ENCODE results near the gene NCS1.
"Not testable (repeated sequence)": the region's sequence is repeated elsewhere in the genome, so short reads cannot be mapped to it uniquely, and the experiment has no call there.

The NCS1 gene

GRCh38 chr9:130265431-130266235 lies 93.4 kb downstream of the NCS1 start, which contains the start of gene HMCN2:
TSS of gene HMCN2 (plus strand) at chr9:130265760. CDS start at chr9:130265879, 119 bp downstream.
- DNase-seq: no peak

DNA sequence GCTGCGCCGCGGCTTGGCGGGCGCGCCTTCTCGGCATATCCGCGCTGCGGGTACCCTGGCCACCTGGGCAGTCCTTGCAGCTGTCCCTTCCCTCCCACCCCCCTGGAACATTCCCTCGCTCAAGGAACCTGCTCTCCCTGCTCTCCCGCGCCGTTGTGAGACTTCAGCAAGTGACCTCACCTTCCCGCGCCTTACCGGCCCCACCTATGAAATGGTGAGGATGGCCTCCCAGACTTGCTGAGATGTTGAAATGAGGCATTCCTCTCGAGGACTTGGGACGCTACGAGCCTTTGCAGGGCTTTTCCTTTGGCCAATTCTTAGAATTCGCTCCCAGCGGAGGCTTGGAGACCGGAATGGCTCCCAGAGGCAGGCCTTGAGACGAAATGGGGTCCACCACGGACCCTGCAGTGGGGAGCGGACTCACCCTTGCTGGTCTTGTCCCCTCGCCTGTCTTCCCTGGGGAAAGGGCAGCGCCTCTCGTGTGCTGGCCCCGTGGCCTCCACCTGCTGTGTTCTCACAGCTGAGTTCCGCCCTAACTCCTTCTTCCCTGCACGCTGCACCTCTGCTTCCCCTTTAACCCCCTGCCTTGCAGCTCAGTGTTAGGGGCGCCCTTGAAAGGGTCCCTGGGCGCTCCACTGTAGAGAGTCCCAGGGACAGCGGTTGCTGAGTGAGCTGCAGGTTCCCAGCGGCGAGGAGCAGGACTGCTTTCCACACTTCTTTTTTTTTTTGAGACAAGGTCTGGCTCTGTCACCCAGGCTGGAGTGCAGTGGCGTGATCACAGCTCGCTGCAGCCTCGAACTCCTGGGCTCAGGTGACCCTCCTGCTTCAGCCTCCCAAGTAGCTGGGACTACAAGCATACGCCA lies 94.3 kb downstream of the NCS1 start:
- DNase-seq: no peak

DNA sequence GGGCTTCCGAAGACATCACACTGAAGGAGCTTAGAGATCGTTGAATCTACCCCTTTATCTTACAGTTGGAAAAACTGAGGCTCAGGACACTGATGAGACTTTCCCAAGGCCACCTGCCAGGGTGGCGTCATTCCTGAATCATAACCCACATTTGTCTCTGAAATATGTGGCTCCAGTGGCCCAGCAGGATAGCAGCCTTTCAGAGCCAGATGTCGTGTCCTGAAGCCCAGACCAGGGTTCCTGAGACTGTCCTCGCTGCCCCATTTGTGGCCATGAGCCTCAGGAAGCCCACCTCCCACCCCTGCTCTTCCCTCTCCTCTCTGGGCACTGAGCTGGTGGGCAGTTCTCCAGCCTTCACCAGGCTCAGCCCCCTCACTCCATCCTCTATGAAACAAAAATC lies 95.7 kb downstream of the NCS1 start:
- DNase-seq: no peak

- DNase-seq: no peak
Observed at GRCh38 chr9:130268521-130269211, 96.5 kb downstream of the NCS1 start.

- no peak for DNase-seq
Observed at GRCh38 chr9:130271473-130271872, 99.3 kb downstream of the NCS1 start.

- no peak for DNase-seq
Observed at GRCh38 chr9:130275156-130275555, 103.0 kb downstream of the NCS1 start.

DNA sequence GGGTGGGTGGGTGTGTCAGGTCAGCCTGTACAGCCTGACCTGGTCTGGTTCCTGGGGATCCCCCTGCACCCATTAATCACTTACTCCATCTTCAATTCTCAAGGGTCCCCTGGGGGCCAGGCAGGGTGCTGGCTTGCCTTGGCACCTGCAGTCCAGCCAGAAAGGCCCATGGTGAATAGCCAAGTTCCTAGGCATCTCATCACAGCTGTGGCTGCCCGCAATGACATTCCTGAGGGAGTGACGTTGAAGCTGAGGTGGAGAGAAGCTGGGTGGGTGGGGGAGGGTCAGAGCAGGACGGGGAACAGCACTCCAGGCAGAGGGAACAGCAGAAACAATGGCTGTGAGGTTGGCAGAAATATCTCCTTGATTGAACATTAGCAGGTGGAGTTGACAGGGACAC lies 103.9 kb downstream of the NCS1 start:
- no peak for DNase-seq

DNA sequence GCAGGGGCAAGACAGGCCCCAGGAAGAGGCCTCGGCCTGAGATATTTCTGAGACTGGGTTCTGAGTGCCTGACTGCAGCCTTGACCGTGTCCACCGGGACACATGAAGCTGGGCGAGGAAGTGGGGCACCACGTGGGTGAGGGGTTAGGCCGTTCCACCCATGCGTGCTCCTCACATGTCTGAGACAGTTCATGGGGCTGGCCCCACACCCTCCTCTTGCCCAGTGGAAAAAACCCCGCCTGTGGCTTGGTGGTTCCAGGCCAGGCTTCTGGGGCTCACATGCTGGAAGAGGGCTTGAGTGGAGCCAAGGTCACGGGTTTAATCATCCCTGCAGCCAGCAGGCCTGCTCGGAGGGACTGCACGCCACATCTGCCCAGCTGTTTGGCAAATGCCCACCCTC lies 104.8 kb downstream of the NCS1 start:
- DNase-seq: no peak

GRCh38 chr9:130277525-130277924 lies 105.3 kb downstream of the NCS1 start:
- DNase-seq: not testable (repeated sequence)

- no peak for DNase-seq
Observed at GRCh38 chr9:130283539-130284248, 111.5 kb downstream of the NCS1 start.

DNA sequence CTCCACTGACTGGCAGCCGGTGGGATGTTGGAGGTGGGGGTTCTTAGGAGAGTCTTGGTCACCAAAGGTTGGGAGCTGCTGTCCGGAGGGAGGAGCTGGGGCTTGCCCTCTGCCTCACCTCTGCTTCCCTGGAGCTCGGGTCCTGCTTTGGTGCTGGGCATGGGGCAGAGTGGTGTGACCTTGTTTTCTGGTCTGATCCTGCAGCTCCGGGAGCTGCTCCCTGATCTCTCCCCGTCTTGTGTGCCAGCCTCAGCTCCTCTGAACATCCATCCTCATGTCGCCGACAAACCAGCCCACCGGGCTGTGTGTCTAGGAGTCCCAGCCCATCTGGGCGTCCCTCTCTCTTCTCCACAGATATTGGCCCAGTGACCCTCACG lies 112.0 kb downstream of the NCS1 start:
- DNase-seq: no peak

GRCh38 chr9:130284690-130285089 lies 112.5 kb downstream of the NCS1 start:
- no peak for DNase-seq

DNA sequence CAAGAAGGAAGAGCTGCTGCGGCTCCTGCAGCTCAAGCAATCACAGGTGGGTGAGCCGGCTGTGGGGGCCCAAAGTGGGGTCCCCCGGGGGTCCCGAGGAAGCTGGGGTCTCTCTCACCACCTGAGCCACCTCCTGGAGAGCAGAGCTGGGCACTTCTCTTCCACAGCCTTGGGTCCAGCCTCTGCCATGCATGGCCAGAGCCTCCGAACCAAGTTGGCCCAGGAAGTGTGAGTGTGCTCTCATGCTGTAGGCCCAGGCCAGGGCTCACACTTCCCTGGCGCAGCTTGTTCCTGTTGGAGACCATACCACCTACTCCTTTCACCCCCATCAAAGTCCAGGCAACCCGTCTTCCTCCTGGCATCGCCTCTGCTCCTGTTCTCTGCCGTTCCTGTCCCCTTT lies 113.1 kb downstream of the NCS1 start:
- no peak for DNase-seq

GRCh38 chr9:130286072-130286770 lies 114.0 kb downstream of the NCS1 start:
- DNase-seq: no peak
